Right forelimb (tissue), 1 donor: Measurements from ENCODE around the gene FAM151A.
A peak's percentile ranks its signal among the peaks of the same experiment; 100 is the strongest.

Experiments used
- DNase-seq: peaks from one replicate; pipeline ENCODE4 v3.0.0-alpha.2; 2018

Gene FAM151A

DNA sequence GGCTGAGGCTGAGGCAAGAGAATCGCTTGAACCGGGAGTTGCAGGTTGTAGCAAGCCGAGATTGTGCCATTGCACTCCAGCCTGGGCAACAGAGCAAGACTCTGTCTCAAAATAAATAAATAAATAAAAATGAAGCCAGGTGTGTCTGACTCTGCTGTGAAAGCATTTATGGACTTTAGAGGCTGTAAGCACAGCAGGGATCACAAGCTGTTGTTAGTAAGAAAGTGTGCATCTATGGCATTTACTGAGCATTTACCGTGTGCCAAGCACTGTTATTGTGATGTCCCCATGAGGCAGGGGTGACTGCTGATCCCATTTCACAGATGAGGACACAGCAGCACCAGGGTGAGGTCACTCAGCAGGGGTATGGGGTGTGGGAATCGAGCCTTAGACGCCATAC lies 20.1 kb downstream of the FAM151A start:
- no peak for DNase-seq

DNA sequence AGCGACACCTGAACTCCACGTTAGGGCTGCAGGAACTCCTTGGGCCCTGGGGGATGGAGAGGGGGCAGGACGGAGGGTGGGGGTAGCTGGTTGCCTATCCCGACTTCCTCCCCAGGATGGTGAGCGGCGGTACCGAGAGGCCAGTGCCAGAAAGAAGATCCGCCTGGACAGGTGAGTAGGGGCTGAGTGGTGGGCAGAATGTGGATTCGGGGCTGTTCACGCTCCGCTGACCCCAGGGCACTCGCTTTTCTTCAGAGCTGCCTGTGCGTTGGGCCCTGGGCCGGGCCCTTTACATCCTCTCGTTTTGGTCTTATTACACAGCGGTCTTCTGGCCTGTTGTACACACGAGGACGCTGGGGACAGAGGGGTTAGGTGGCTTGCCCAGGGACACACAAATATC lies 20.8 kb downstream of the FAM151A start:
- no peak for DNase-seq

GRCh38 chr1:54601730-54602129 lies 21.6 kb downstream of the FAM151A start:
- no peak for DNase-seq

- no peak for DNase-seq
Observed at GRCh38 chr1:54600947-54601721, 22.2 kb downstream of the FAM151A start.

DNA sequence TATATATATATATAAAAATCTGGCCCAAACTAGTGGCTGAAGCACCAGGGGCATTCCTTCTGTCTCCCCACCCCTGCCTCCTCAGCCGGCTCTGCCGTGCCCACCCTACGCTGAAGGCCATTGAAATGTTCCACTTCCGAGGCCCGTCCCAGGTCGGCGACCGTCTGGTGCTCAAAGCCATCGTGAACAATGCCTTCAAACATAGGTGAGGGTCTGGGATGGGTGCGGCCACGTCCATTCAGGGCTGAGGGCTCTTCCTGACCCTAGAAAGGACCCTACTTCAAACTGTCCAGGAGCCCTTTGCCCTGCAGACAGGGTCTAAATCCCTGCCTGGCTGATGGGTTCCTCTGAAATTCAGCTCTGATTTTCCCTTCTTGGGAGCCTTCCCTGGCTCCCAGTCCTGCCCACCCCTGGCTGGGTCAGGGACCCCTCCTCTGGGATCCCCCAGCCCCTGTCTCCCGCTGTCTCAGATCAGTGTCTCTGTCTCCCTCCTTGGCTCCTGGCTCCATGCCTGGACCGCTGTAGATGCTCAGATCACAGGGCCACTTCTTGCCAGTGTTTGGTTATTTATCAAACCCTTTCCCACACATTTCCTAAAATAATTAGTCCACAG lies 24.0 kb downstream of the FAM151A start:
- DNase-seq: no peak

DNA sequence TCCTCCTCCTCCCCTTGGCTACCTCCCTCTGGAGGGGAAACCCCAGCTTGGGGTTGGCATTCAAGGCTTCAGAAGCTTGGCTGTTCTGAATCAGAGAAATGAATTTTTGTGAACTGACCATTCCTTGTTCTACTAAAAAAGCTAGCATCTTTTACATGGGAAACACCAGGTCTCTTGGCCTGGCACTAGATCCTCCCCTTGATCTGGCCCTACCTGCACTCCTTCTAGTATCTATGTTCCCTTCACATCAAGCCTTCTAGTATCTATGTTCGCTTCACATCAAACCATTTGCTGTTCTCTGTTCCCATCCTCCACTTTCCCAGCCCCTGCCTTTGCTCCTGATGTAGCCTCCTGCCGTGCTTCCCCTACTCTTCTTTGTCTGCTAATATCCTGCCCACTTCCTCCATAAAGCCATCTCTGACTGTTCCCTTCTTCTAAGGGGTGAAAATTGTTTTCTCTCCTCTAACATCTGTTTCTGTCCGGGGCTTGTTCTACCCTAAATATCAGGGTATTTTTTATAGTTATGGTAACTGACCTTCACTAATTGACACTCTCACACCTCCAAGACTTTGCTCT lies 25.8 kb downstream of the FAM151A start:
- no peak for DNase-seq

DNA sequence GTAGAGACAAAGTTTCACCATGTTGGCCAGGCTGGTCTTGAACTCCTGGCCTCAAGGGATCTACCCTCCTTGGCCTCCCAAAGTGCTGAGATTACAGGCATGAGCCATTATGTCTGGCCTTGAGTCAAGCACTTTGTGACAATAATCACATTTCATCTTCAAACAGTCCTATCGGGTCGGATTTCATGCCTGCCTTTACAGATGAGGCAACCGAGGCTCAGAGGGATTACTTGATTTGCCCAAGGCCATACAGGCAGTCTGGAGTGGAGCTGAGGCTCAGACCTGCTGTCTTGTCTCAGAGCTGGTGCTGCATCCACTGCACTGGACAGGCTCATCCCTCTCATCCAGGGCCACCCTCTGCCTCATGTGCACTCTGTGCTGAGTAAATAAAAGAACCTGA lies 26.6 kb downstream of the FAM151A start:
- no peak for DNase-seq

DNA sequence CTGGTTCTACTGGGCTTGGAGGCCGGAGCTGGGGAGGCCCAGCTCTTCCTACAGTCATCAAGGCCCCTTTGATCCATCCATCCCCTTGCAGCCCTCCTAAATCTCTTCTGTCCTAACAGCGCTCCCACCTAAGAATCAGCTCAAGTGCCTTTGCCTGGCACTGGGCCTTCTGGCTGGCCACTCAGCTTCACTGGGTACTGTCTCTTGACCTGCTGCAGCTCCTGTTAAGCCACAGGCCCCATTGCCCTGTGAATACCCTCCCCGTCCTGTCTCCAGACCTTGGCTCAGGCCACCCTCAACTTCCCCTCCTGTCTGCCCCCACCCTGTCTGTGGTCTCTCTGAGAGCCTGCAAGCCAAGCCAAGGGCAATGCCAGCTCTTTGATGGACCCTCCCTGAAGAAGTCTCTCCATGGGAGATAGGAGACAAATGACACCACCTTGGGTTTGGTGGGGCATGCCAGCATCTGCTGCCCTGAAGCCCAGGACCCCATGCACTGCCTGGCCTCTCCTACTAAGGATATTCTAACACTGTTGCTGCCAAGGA lies 27.3 kb downstream of the FAM151A start:
- DNase-seq: no peak

GRCh38 chr1:54594463-54594862 lies 28.9 kb downstream of the FAM151A start:
- no peak for DNase-seq

DNA sequence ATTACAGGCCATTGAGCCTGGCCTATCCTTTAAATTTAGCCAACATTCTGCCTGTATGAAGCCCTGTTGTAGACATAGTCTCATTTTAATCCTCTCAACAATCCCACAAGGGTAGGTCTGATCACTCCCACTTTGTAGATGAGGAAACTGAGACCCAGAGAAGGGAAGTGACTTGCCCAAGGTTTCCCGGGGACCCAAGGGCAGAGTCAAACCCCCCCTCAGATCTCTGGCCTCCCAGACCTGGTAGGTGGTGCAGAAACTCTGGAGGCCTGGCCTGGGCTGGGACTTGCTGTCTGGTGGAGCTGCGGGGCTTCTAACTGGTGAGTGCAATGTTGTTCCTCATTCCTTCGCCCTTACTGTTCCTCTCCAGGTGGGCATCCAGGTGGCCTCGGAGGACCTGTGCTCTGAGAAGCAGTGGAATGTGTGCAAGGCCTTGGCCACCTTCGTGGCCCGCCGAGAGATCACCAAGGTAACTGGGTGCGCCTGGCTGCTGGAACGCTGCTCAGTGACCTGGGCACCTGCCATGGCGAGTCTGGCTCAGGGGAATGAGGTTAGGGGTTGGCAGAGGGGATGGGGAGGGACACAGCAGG lies 29.7 kb downstream of the FAM151A start:
- DNase-seq: no peak

GRCh38 chr1:54591127-54591756 lies 32.1 kb downstream of the FAM151A start:
- no peak for DNase-seq

DNA sequence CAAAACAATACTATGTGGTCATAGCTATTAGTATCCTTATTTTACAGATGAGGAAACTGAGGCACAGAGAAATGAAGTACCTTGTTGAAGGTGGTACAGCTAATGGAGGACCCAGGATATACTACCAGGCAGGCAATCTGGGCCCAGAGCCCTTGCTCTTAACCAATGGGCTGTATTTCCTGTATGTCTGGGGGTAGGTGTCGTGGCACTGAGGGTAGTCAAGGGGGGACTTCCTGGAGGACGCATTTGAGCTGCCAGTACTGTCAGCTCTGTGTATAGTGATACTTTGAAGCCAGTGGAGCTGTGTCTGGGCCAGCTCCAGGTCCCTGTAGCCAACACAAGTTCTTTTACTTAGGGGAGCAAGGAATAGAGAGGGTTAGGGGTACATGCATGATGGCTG lies 34.9 kb downstream of the FAM151A start:
- no peak for DNase-seq

DNA sequence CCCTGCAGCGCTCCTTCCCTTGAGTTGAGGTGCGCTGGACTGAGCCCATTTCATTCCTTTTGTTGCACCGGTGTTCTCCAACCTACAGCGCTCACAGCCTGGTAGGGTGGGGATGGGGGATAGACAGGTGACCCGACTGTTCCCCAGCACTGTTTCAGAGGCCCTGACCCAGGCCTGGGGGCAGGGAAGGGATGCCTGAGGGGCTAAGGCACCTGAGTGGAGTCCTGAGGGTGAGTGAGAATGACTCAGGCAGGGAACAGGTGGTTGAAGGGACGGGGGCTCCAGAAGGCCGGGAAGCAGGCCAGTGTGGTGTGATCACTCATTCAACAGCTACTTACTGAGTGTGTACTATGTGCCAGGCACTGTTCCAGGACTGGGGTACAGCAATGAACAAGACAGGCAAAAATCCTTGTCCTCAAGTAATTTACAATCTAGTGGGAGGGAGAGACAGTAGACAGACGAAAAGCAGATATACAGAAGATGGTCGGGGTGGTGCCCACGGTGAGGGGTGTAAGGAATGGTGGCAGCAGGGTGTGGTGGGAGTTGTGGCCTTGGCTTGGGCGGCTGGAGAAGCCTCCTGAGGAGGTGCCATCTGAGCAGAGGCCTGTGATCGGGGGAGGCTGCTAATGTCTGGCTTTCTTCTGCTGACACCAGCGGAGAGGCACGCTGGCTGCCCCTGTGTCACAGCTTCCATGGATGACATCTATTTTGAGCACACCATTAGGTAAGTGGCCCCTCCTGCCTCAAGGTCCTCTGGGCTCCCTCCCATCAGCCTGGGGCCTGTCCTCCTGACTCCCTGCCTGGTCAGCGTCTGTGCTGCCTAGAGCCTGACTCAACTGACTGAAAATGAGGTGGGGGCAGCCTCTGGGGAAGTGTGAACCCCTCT lies 37.9 kb downstream of the FAM151A start:
- no peak for DNase-seq

- DNase-seq: no peak
Observed at GRCh38 chr1:54584575-54584974, 38.8 kb downstream of the FAM151A start.

- peak; percentile 55 for DNase-seq
Observed at GRCh38 chr1:54583871-54584270, 39.5 kb downstream of the FAM151A start.

DNA sequence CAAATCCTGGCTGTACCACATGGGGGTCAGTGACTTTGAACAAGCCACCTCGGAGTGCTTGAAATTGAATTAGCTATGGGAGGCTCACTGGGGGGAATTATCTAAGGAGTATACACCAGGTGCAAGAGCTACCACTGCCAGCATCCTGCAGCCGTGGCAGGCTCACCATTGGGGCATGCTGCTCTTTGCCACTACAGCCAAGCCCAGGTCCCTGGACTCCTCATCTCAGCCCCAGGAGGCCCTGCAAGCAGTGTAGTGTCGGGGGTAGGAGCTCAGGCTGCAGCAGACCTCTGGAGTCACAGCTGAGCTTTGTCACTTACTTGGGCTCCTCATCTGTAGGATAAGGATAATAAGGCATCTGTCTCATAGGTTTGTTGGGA lies 40.0 kb downstream of the FAM151A start:
- DNase-seq: no peak

GRCh38 chr1:54582566-54583306 lies 40.6 kb downstream of the FAM151A start:
- no peak for DNase-seq

- DNase-seq: peak; percentile 86
Observed at GRCh38 chr1:54581621-54582035, 41.7 kb downstream of the FAM151A start.

DNA sequence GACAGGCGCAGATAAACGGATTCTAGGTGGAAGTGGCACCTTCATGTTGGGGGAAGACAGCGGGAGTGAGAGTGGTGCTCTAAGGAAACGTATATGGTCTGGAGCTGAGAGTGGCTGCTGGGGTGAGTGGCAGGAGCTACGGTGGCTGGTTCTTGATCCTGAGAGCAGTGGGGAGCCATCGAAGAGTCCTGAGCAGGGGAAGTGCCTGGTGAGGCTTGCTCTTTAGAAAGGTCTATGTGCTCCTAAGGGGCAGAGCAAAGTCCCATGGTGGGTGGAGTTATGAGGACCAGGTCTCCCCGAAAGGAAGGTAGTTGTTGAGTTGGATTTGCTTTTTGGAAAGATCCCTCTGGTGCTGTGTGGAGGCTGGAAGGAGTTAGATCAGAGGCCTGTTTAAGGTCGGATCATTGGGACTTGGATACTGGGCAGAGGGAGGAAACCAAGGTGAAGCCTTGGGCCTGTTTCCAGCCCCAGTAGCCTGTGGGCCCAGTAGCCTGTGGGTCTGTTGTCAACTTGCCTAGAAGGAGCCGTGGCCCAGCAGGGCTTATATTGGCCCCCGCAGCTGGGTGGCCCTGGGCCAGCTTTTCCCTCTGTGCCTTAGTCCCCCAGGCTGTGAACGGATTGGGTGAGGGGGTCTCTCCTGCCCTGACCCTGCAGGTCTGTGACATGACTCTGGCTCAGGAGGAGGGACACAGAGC lies 42.3 kb downstream of the FAM151A start:
- DNase-seq: no peak

DNA sequence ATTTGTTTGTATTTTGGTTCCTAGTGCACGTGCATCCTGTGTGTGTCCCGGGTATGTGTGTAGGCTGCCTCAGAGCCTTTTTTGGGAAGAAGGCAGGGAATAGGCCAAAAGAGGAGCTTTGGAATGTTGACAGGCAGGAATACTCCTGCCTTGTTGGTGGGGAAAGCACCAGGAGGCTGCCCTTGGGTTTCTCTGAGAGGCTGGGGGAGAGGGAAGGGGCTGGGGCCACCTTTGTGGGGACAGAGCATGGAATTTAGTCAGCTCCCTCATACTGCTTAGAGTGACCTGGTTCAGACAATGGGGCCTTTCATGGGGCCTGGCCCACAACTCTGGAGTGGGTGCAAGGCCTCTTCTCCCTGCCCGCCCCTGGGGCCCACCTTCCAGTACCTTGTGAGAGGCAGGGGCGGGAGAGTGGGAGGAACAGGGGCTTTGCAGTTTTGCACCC lies 44.0 kb downstream of the FAM151A start:
- DNase-seq: no peak

- DNase-seq: peak; percentile 69
Observed at GRCh38 chr1:54577612-54578011, 45.7 kb downstream of the FAM151A start.
